ENCODE data around the gene KIF26B.
"Not testable (repeated sequence)": the region's sequence is repeated elsewhere in the genome, so short reads cannot be mapped to it uniquely, and the experiment has no call there.

The KIF26B gene

DNA sequence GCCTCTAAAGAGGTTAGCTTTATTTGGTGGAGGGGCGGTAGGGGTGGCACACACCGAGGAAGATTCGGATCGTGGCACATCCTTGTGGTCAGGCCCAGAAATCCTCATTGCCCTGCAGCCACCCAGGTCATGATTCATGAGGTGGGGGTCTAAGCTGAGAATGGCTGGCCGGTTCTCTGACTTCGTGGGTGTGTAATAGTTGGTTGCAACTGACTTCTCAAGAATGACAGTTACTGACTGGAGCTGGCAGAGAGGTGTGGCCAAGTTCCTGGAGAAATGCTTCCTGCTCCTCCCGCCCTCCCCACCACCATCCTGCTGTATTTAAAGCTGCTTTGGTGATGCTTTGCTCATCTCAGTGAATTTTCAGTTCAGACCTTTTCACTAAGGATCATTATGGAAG lies 198.6 kb downstream of the KIF26B start:
- TF ChIP-seq, protein P1, sequence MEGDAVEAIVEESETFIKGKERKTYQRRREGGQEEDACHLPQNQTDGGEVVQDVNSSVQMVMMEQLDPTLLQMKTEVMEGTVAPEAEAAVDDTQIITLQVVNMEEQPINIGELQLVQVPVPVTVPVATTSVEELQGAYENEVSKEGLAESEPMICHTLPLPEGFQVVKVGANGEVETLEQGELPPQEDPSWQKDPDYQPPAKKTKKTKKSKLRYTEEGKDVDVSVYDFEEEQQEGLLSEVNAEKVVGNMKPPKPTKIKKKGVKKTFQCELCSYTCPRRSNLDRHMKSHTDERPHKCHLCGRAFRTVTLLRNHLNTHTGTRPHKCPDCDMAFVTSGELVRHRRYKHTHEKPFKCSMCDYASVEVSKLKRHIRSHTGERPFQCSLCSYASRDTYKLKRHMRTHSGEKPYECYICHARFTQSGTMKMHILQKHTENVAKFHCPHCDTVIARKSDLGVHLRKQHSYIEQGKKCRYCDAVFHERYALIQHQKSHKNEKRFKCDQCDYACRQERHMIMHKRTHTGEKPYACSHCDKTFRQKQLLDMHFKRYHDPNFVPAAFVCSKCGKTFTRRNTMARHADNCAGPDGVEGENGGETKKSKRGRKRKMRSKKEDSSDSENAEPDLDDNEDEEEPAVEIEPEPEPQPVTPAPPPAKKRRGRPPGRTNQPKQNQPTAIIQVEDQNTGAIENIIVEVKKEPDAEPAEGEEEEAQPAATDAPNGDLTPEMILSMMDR (IDR thresholded peaks at IDR 0.05; ENCODE audit: low read depth, low read length, missing control alignments): no peak
- DNase-seq (ENCODE audit: extremely low read depth, low read depth): no peak
- H3K4me3 ChIP-seq (replicated peaks; ENCODE audit: low read depth, low read length): no peak overlapping the region

DNA sequence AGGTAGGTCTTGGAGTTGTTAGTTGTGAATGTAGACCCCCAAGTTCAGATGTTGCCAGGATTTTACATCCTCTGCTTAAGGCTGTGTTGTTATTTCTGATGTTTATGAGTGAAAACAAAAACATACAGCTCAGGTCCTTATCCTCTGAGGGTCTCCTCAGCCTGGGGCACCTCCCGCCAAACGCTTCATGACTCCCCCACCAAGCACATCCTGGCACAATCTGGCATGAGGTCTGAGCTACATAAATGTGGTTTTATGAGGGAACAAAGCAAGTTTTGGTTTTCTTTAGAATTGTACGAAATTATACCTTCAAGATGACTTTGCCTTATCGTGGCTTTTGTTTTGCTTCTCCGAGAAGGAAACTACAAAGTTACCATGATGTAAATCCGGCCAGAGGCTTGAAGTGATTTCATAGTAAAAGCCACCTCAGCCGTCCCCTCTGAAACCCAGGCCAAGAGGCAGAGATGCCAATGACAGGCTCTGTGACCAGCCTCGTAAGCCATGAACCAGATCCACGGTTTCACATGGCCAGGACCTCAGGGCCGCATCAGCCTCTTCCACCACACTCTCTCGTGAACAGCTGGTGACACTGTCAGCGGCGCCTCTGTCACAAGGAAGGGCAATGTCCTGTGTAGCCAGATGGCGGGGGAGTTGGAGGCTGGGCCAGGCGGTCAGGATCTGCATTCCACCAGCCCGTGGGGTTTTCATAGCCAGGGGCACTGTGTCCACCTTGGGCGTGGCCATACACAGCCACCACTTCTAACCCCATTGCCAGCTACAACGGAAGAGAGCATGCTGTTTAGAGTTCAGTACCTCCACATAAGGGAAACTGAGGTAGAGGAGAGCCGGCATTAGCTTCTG lies 199.4 kb downstream of the KIF26B start:
- TF ChIP-seq, protein P1 (IDR thresholded peaks at IDR 0.05; ENCODE audit: low read depth, low read length, missing control alignments): no peak
- no peak for DNase-seq (ENCODE audit: extremely low read depth, low read depth)
- H3K4me3 ChIP-seq (replicated peaks; ENCODE audit: low read depth, low read length): no peak overlapping the region

DNA sequence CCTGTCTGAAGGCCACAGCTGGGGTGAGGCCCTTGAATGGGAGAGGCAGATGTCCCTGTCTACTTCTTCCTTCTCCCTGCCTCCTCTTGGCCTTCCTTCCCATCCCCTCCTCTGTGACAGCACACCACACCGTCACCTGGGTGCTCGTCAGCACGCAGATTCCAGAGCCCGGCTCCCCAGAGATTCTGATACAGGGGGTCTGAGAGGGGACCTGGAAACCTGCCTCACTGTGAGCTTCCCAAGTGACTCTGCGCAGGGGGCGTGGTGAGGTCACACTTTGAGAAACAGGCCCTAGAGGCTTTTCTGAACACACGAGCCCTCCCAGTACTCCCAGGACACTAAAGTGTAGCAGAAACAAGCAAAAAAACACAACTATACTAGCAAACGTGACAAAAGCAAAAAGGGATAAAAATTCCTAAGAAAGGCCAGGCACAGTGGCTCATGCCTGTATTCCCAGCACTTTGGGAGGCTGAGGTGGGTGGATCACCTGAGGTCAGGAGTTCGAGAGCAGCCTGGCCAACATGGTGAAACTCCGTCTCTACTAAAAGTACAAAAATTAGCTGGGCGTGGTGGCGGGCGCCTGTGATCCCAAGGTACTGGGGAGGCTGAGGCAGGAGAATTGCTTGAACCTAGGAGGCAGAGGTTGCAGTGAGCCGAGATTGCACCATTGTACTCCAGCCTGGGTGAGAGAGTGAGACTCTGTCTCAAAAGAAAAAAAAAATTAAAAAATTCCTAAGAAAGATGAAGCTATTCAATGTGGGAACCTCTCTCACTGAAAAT lies 201.3 kb downstream of the KIF26B start:
- not testable (repeated sequence) for H3K4me3 ChIP-seq (replicated peaks; ENCODE audit: low read depth, low read length); DNase-seq (ENCODE audit: extremely low read depth, low read depth)

DNA sequence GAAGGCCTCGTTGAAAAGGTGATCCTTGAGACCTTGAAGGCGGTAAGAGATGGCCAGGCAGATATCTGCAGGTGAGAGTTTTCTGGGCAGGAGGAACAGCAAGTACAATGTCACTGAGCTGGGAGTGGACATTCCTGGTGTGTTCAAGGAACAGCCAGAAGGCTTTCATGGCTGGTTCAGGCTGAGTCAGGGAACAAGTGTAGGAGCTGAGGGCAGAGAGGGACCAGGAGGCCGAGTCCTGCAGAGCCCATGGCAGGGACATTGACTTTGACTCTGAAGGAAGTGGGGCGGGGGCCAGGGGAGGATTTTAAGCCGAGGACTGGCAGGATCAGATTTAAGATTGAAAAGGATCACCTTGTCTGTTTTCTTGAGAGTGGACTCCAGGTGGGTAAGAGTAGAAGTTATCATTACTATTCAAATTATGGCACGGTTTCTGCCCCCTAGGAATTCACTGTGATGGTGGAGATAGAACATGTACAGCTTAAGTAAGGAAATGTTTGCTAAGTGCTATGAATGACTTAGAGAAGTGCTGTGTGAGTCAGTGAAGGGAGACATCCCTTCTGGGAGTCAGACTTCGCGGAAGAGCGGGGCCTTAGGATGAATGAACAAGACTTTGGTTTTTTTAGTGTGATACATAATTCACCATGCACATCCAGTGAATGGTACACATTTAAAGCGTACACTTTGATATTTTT lies 202.3 kb downstream of the KIF26B start:
- no peak overlapping the region for H3K4me3 ChIP-seq (replicated peaks; ENCODE audit: low read depth, low read length)
- TF ChIP-seq, protein P1 (IDR thresholded peaks at IDR 0.05; ENCODE audit: low read depth, low read length, missing control alignments): no peak
- DNase-seq (ENCODE audit: extremely low read depth, low read depth): no peak

DNA sequence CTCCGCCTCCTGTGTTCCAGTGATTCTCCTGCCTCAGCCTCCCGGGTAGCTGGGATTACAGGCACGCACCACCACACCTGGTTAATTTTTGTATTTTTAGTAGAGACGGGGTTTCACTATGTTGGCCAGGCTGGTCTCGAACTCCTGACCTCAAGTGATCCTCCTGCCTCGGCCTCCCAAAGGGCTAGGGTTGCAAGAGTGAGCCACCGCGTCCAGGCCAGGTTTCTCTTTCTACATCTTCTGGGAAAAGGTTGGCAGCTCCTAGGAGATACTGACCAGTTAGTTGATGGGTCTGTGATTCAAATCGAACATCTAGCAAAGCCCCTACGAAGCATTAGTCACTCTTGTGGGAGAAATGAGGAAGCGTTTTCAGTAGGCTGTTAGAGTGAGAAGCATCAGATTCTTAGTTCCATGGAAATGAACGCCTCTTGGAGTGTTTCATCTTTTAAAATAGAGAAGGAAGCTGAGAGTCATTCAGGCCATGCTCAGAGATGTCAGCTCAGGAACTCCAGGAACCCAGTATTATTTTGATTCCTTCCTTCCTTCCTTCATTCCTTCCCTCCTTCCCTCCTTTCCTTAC lies 204.4 kb downstream of the KIF26B start:
- not testable (repeated sequence) for DNase-seq (ENCODE audit: extremely low read depth, low read depth); H3K4me3 ChIP-seq (replicated peaks; ENCODE audit: low read depth, low read length)

DNA sequence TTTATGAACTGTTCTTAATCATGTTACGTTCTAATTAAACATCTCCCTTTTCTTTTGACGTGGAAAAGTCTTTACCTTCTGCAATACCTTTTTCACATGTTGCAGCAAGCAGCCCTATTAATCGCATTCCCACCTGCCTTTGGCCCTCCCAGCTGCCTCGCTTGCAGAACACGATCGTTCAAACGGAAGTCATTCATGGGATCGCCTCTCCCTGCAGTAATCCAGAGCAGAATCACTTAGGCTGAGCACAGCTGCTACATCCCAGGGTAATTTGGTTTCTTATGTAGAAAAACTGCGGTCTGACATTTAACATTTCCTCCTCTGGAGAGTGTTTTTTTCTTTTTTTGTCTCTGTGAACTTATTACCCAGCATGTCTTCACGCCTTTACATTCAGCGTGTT lies 206.3 kb downstream of the KIF26B start:
- TF ChIP-seq, protein P1 (IDR thresholded peaks at IDR 0.05; ENCODE audit: low read depth, low read length, missing control alignments): no peak
- no peak for DNase-seq (ENCODE audit: extremely low read depth, low read depth)
- no peak overlapping the region for H3K4me3 ChIP-seq (replicated peaks; ENCODE audit: low read depth, low read length)

DNA sequence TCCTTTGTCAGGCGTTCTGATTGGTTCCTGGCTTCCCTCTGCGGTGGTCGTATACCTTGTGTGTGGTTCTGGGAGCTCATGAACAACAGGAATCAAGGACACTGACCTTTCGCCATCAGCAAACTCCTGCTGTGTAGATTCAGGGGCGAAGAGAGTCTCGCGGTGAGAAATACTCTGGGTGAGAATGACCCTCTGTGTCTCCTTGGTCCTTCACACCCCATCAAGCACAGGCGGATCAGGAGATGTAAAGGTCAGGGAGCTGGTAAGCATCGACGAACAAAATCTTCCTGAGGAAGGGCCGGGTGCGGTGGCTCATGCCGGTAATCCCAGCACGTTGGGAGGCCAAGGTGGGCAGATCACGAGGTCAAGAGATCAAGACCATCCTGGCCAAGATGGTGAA lies 207.2 kb downstream of the KIF26B start:
- TF ChIP-seq, protein P1 (IDR thresholded peaks at IDR 0.05; ENCODE audit: low read depth, low read length, missing control alignments): no peak

More for the DNA sequence above, 207.2 kb downstream of the KIF26B start:
- no peak for DNase-seq (ENCODE audit: extremely low read depth, low read depth)
- no peak overlapping the region for H3K4me3 ChIP-seq (replicated peaks; ENCODE audit: low read depth, low read length)

Measured in HFF-Myc (cell line).